ENCODE data around the gene CLDN16.

The CLDN16 gene

GRCh38 chr3:190443257-190443656, 55.3 kb downstream of the CLDN16 start:
- no peak for TF ChIP-seq CTCF (IDR thresholded peaks at IDR 0.05; ENCODE audit: low read depth, low read length)
- H3K4me3 ChIP-seq (ENCODE audit: low read depth, low read length): no peak overlapping the region
- H3K27ac ChIP-seq: no peak overlapping the region
- H3K36me3 ChIP-seq: no peaks in the 10 kb centered on the region
- H3K27me3 ChIP-seq (ENCODE audit: insufficient read depth, low read depth, severe bottlenecking): no peaks in the 10 kb centered on the region
- DNase-seq: no peak
- no peaks in the 10 kb centered on the region for H3K9me3 ChIP-seq (ENCODE audit: severe bottlenecking)

GRCh38 chr3:190444006-190444405, 56.0 kb downstream of the CLDN16 start:
- no peak for TF ChIP-seq CTCF (IDR thresholded peaks at IDR 0.05; ENCODE audit: low read depth, low read length)
- DNase-seq: no peak
- no peak overlapping the region for H3K4me3 ChIP-seq (ENCODE audit: low read depth, low read length)

GRCh38 chr3:190444576-190445145, 56.7 kb downstream of the CLDN16 start:
- DNase-seq: no peak
- H3K9me3 ChIP-seq (ENCODE audit: severe bottlenecking): no peaks in the 10 kb centered on the region
- no peak overlapping the region for H3K27ac ChIP-seq
- H3K27me3 ChIP-seq (ENCODE audit: insufficient read depth, low read depth, severe bottlenecking): no peaks in the 10 kb centered on the region
- no peaks in the 10 kb centered on the region for H3K36me3 ChIP-seq
- no peak overlapping the region for H3K4me3 ChIP-seq (ENCODE audit: low read depth, low read length)
- TF ChIP-seq CTCF (IDR thresholded peaks at IDR 0.05; ENCODE audit: low read depth, low read length): no peak

More at GRCh38 chr3:190444006-190444405, 56.0 kb downstream of the CLDN16 start:
- Histone ChIP-seq H3K27me3 (ENCODE audit: insufficient read depth, low read depth, severe bottlenecking) (no peaks in the 10 kb centered on the region), H3K9me3 (ENCODE audit: severe bottlenecking) (no peaks in the 10 kb centered on the region), H3K27ac (no peak overlapping the region), H3K36me3 (no peaks in the 10 kb centered on the region)

GRCh38 chr3:190446573-190447279, 58.8 kb downstream of the CLDN16 start:
- no peak overlapping the region for H3K4me3 ChIP-seq (ENCODE audit: low read depth, low read length)

GRCh38 chr3:190448256-190448655, 60.3 kb downstream of the CLDN16 start:
- Histone ChIP-seq H3K27ac (no peak overlapping the region), H3K4me3 (ENCODE audit: low read depth, low read length) (no peak overlapping the region), H3K9me3 (ENCODE audit: severe bottlenecking) (no peaks in the 10 kb centered on the region), H3K36me3 (no peaks in the 10 kb centered on the region), H3K27me3 (ENCODE audit: insufficient read depth, low read depth, severe bottlenecking) (no peaks in the 10 kb centered on the region)
- TF ChIP-seq CTCF (IDR thresholded peaks at IDR 0.05; ENCODE audit: low read depth, low read length): no peak
- no peak for DNase-seq

More at GRCh38 chr3:190446573-190447279, 58.8 kb downstream of the CLDN16 start:
- no peaks in the 10 kb centered on the region for H3K9me3 ChIP-seq (ENCODE audit: severe bottlenecking)
- H3K36me3 ChIP-seq: no peaks in the 10 kb centered on the region
- no peak for DNase-seq
- H3K27ac ChIP-seq: no peak overlapping the region
- no peaks in the 10 kb centered on the region for H3K27me3 ChIP-seq (ENCODE audit: insufficient read depth, low read depth, severe bottlenecking)
- TF ChIP-seq CTCF (IDR thresholded peaks at IDR 0.05; ENCODE audit: low read depth, low read length): no peak
